SK-N-SH treated with all-trans-retinoic acid at 6 μM for 48 hours (cell line): ENCODE measurements around the gene ING1.
"Not testable (repeated sequence)": the region's sequence is repeated elsewhere in the genome, so short reads cannot be mapped to it uniquely, and the experiment has no call there.

Source experiments
- ATAC-seq: fragments of 200-7000 bp; cut with Tn5 transposase; 3 replicates; pipeline ENCODE4 v1.9.1; 2020; ENCODE audit warnings: mild to moderate bottlenecking, moderate library complexity
- ARNTL ChIP-seq: fragments of 450-650 bp; formaldehyde crosslinking; IDR thresholded peaks from 2 replicates; pipeline ENCODE4 v1.5.0; 2020; ENCODE audit warnings: low read depth, mild to moderate bottlenecking, moderate library complexity, borderline replicate concordance
- BACH2 ChIP-seq: fragments of 250-450 bp; sonication (Bioruptor Pico); IDR thresholded peaks from 2 replicates; pipeline ENCODE4 v1.9.0; 2021; ENCODE audit warnings: mild to moderate bottlenecking, borderline replicate concordance
- CREB5 ChIP-seq: fragments of 250-450 bp; sonication (Bioruptor Pico); IDR thresholded peaks from 2 replicates; pipeline ENCODE4 v1.5.1; 2020; ENCODE audit warnings: low read depth, mild to moderate bottlenecking, moderate library complexity
- CSDC2 ChIP-seq: fragments of 250-450 bp; sonication (Bioruptor Pico); IDR thresholded peaks from 2 replicates; pipeline ENCODE4 v1.5.0; 2020; ENCODE audit warnings: mild to moderate bottlenecking, moderate library complexity
- CSRNP3 ChIP-seq: fragments of 250-450 bp; sonication (Bioruptor Pico); IDR thresholded peaks from 2 replicates; pipeline ENCODE4 v1.5.1; 2021; ENCODE audit warnings: mild to moderate bottlenecking, moderate library complexity
- ESRRG ChIP-seq: fragments of 250-450 bp; sonication (Bioruptor Pico); IDR thresholded peaks from 2 replicates; pipeline ENCODE4 v1.6.1; 2021; ENCODE audit warnings: mild to moderate bottlenecking
- GLIS3 ChIP-seq: fragments of 250-450 bp; sonication (Bioruptor Pico); IDR thresholded peaks from 2 replicates; pipeline ENCODE4 v1.5.0; 2020; ENCODE audit warnings: mild to moderate bottlenecking, moderate library complexity
- ISL1 ChIP-seq: fragments of 250-450 bp; sonication (Bioruptor Pico); IDR thresholded peaks from 2 replicates; pipeline ENCODE4 v2.1.2; 2022; ENCODE audit warnings: mild to moderate bottlenecking, moderate library complexity
- OSR1 ChIP-seq: fragments of 250-450 bp; sonication (Bioruptor Pico); IDR thresholded peaks from 2 replicates; pipeline ENCODE4 v1.8.0; 2022; ENCODE audit warnings: moderate library complexity, mild to moderate bottlenecking, inconsistent platforms
- PATZ1 ChIP-seq: fragments of 250-450 bp; sonication (Bioruptor Pico); IDR thresholded peaks from 2 replicates; pipeline ENCODE4 v1.8.0; 2020; ENCODE audit warnings: mild to moderate bottlenecking, moderate library complexity, borderline replicate concordance
- POU6F1 ChIP-seq: fragments of 250-450 bp; sonication (Bioruptor Pico); IDR thresholded peaks from 2 replicates; pipeline ENCODE4 v1.8.0; 2021; ENCODE audit warnings: low read depth, mild to moderate bottlenecking, moderate library complexity, borderline replicate concordance
- PPARA ChIP-seq: fragments of 250-450 bp; sonication (Bioruptor Pico); IDR thresholded peaks from 2 replicates; pipeline ENCODE4 v1.5.0; 2020; ENCODE audit warnings: mild to moderate bottlenecking, borderline replicate concordance
- RARB ChIP-seq: fragments of 250-450 bp; sonication (Bioruptor Pico); IDR thresholded peaks from 2 replicates; pipeline ENCODE4 v1.8.0; 2021; ENCODE audit warnings: mild to moderate bottlenecking, moderate library complexity
- SNAI2 ChIP-seq: fragments of 250-450 bp; sonication (Bioruptor Pico); IDR thresholded peaks from 2 replicates; pipeline ENCODE4 v1.5.0; 2020; ENCODE audit warnings: mild to moderate bottlenecking, moderate library complexity
- TCF4 ChIP-seq: fragments of 250-450 bp; sonication (Bioruptor Pico); IDR thresholded peaks from 2 replicates; pipeline ENCODE4 v1.8.0; 2021; ENCODE audit warnings: mild to moderate bottlenecking, moderate library complexity, borderline replicate concordance
- TSHZ2 ChIP-seq: fragments of 250-450 bp; sonication (Bioruptor Pico); IDR thresholded peaks from 2 replicates; pipeline ENCODE4 v1.5.0; 2020; ENCODE audit warnings: mild to moderate bottlenecking, moderate library complexity
- ZC3H10 ChIP-seq: fragments of 250-450 bp; sonication (Bioruptor Pico); IDR thresholded peaks from 2 replicates; pipeline ENCODE4 v1.5.1; 2021; ENCODE audit warnings: mild to moderate bottlenecking, moderate library complexity
- ZFP3 ChIP-seq: fragments of 250-450 bp; sonication (Bioruptor Pico); IDR thresholded peaks from 2 replicates; pipeline ENCODE4 v1.5.0; 2020; ENCODE audit warnings: mild to moderate bottlenecking, moderate library complexity
- ZFP30 ChIP-seq: fragments of 450-650 bp; formaldehyde crosslinking; IDR thresholded peaks from 2 replicates; pipeline ENCODE4 v1.5.0; 2022; ENCODE audit warnings: mild to moderate bottlenecking, moderate library complexity
- ZNF565 ChIP-seq: fragments of 450-650 bp; formaldehyde crosslinking; conservative IDR thresholded peaks from 2 replicates; pipeline ENCODE4 v1.5.0; 2020; ENCODE audit warnings: low read depth, mild to moderate bottlenecking, moderate library complexity
- ZNF70 ChIP-seq: fragments of 450-650 bp; formaldehyde crosslinking; IDR thresholded peaks from 2 replicates; pipeline ENCODE4 v1.5.0; 2020; ENCODE audit warnings: mild to moderate bottlenecking, moderate library complexity

The ING1 gene

GRCh38 chr13:110700186-110700585 is 13.3 kb upstream of the ING1 start:
- TF ChIP-seq ESRRG (CRISPR knock-in tag) (no peak), ZFP3 (no peak), OSR1 (CRISPR knock-in tag) (no peak), RARB (no peak), ZNF565 (no peak), GLIS3 (CRISPR knock-in tag) (no peak), TSHZ2 (CRISPR knock-in tag) (no peak), ZFP30 (CRISPR knock-in tag) (no peak), CSRNP3 (no peak), BACH2 (CRISPR knock-in tag) (no peak), ISL1 (CRISPR knock-in tag) (no peak), SNAI2 (CRISPR knock-in tag) (no peak), POU6F1 (CRISPR knock-in tag) (no peak), CREB5 (CRISPR knock-in tag) (no peak), ZNF70 (CRISPR knock-in tag) (no peak), TCF4 (CRISPR knock-in tag) (no peak), PATZ1 (CRISPR knock-in tag) (no peak), PPARA (no peak)
- no peak for ATAC-seq

- TF ChIP-seq ARNTL (CRISPR knock-in tag) (no peak), ZC3H10 (no peak), ZFP3 (no peak), BACH2 (CRISPR knock-in tag) (no peak), CSRNP3 (no peak), CSDC2 (no peak)
- ATAC-seq: no peak
These were observed 12.9 kb upstream of the ING1 start for GRCh38 chr13:110700641-110701040.

- ATAC-seq: not testable (repeated sequence)
These were observed 12.4 kb upstream of the ING1 start for GRCh38 chr13:110701061-110701460.
